Keratinocyte (primary cell): ENCODE data around the gene ZPR1.

Experiments used
- CTCF ChIP-seq, 3 experiments: IDR thresholded peaks in 1 of 3; conservative IDR thresholded peaks in 1 of 3; optimal IDR thresholded peaks in 1 of 3; 2 replicates in 2 of 3; 3 replicates in 1 of 3; pipeline versions ENCODE3 to v1.5.1; 2011; ENCODE audit warnings: low read length in 3 of 3, mild to moderate bottlenecking in 3 of 3, moderate library complexity in 2 of 3, control low read depth in 1 of 3, inconsistent platforms in 1 of 3; ENCODE audit not compliant: insufficient read depth in 2 of 3; ENCODE audit errors: extremely low read depth in 1 of 3
- EZH2 ChIP-seq: IDR thresholded peaks from one replicate; pipeline ENCODE4 v1.6.1; 2012; ENCODE audit warnings: inconsistent platforms, mild to moderate bottlenecking, low read length, moderate library complexity

DNA sequence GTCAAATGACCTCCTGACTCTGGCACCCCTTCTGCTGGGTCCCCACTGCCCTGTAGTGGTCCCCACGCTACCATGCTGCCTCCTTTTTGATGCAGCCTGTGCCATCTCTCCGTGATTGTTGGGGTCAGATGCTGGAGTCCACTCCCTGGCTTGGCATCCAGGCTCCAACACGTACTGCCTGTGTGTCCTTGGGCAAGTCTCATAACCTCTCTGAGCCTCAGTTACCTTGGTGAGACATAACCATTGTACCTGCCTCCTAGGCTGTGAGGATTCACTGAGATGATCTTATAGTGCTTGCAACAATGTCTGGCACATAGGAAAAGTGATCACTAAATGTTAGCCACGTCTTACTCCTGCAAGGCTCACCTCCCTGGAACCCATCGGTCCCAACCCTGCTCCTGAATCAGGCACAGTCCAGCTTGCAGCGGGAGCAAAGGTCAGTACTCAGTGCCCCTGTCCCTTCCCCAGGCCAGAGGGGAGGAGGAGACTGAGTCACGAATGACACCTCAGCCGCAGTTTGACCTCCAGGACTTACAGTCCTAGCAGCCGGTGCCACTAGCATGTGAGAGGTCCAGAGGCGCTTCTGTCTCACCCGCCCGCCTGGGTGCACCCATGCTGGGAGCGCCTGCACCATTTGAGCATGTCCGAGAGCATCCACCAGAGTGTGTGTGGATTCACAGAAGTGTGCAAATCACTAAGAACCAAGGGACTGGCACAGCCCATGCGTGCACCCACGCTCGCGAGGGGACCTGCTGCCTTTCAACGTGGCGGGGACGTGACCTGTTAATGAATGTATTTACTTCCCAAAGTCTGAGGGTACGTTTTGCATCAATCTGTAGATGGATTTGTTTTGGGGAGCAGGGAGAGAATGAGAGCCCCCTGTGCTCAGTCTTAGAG, 38.3 kb upstream of the ZPR1 start:
- TF ChIP-seq CTCF (optimal IDR thresholded peaks at IDR 0.05 in 1 of 3, IDR thresholded peaks at IDR 0.05 in 1 of 3, conservative IDR thresholded peaks at IDR 0.05 in 1 of 3; ENCODE audit: extremely low read depth in 1 of 3, insufficient read depth in 2 of 3, low read length in 3 of 3) = no peak
- no peak for TF ChIP-seq EZH2
